GM12878 (cell line): ENCODE data around the gene SECISBP2. TPM values are rescaled to one million over a fixed set of nuclear protein-coding genes. Genes with fewer than 3 reads are reported as not detected.

ENCODE experiments used
- ATAC-seq: fragments of 200-7000 bp; cut with Tn5 transposase; 3 replicates; pipeline ENCODE4 v1.9.1; 2020; ENCODE audit warnings: mild to moderate bottlenecking, moderate library complexity
- BruUV-seq: library from RNA; stranded (reverse); fragments of 400-500 nt; replicated peaks from 2 replicates; lab custom pipeline; 2021; lab: Mats Ljungman, UMichigan
- CTCF ChIA-PET: fragments of 300-600 bp; sonication (Branson Sonifier 250); formaldehyde crosslinking; extraction: SDS; loops from one replicate; lab custom pipeline; 2021; ENCODE audit warnings: inconsistent platforms; lab: Yijun Ruan, JAX
- POLR2A ChIA-PET: fragments of 350-600 bp; formaldehyde crosslinking; extraction: SDS; loops from one replicate; lab custom pipeline; 2021; ENCODE audit warnings: inconsistent platforms; lab: Charles Lee
- RAD21 ChIA-PET: fragments of 300-600 bp; sonication (Branson Sonifier 250); formaldehyde crosslinking; loops from one replicate; lab custom pipeline; 2023; ENCODE audit warnings: antibody characterized with exemption; ENCODE audit not compliant: unreplicated experiment; lab: Charles Lee
- SMC1A ChIA-PET: fragments of 300-600 bp; sonication (Branson Sonifier 250); formaldehyde crosslinking; loops from one replicate; lab custom pipeline; 2023; ENCODE audit not compliant: unreplicated experiment, uncharacterized antibody; lab: Charles Lee
- DNase-seq: peaks from one replicate; pipeline ENCODE4 v3.0.0-alpha.2; 2011; ENCODE audit warnings: low read depth, low spot score
- FAIRE-seq: peaks from 3 replicates; lab custom pipeline; 2011; peaks lifted over from hg19 to GRCh38; lab: Jason Lieb, UNC
- H2AFZ ChIP-seq: 2 replicates; pipeline ENCODE4 v1.6.0; 2011; ENCODE audit warnings: low read depth, low read length, control low read depth; ENCODE audit not compliant: control insufficient read depth
- H3K27ac ChIP-seq: 2 replicates; pipeline ENCODE4 v1.5.1; 2011; ENCODE audit warnings: control low read depth; ENCODE audit not compliant: control insufficient read depth, insufficient read depth
- H3K27me3 ChIP-seq, 2 experiments: replicated peaks in 1 of 2; 2 replicates each; pipeline versions ENCODE4 v1.6.0 to v1.6.1; 2011; ENCODE audit warnings: low read length in 1 of 2; ENCODE audit not compliant: control insufficient read depth in 2 of 2, insufficient read depth in 2 of 2
- H3K36me3 ChIP-seq, 2 experiments: 2 replicates each; pipeline ENCODE4 v1.5.1; 2011; ENCODE audit warnings: low read length in 1 of 2; ENCODE audit not compliant: control insufficient read depth in 2 of 2, insufficient read depth in 2 of 2
- H3K4me1 ChIP-seq: 2 replicates; pipeline ENCODE4 v1.6.1; 2011; ENCODE audit warnings: mild to moderate bottlenecking, low read length, moderate library complexity, mixed read lengths; ENCODE audit not compliant: control insufficient read depth, insufficient read depth
- H3K4me2 ChIP-seq: 2 replicates; pipeline ENCODE4 v1.6.0; 2011; ENCODE audit warnings: control low read depth; ENCODE audit not compliant: control insufficient read depth, insufficient read depth
- H3K4me3 ChIP-seq: fragments of 200-600 bp; sonication (generic); 2 replicates; pipeline ENCODE4 v1.5.1; 2016
- H3K79me2 ChIP-seq: 2 replicates; pipeline ENCODE4 v1.6.0; 2011; ENCODE audit warnings: low read length; ENCODE audit not compliant: control insufficient read depth, insufficient read depth
- H3K9ac ChIP-seq: 2 replicates; pipeline ENCODE4 v1.8.0; 2011; ENCODE audit warnings: low read length, control low read depth, mixed read lengths; ENCODE audit not compliant: control insufficient read depth, insufficient read depth
- H3K9me3 ChIP-seq: replicated peaks from 3 replicates; pipeline ENCODE4 v1.5.1; 2011; ENCODE audit warnings: mild to moderate bottlenecking, low read length; ENCODE audit not compliant: control insufficient read depth, insufficient read depth
- H4K20me1 ChIP-seq: 2 replicates; pipeline ENCODE4 v1.6.0; 2011; ENCODE audit not compliant: control insufficient read depth, insufficient read depth
- EED ChIP-seq: sonication (generic); IDR thresholded peaks from 2 replicates; pipeline ENCODE4 v1.6.1; 2016; ENCODE audit warnings: antibody characterized with exemption, low read depth
- MTA3 ChIP-seq: IDR thresholded peaks from 2 replicates; pipeline ENCODE4 v1.6.1; 2012; ENCODE audit warnings: low read length, inconsistent platforms, borderline replicate concordance
- POLR2A ChIP-seq: IDR thresholded peaks from 2 replicates; pipeline ENCODE4 v1.6.1; 2011; ENCODE audit warnings: low read depth, mild to moderate bottlenecking, low read length
- RUNX3 ChIP-seq: IDR thresholded peaks from 2 replicates; pipeline ENCODE4 v1.6.1; 2012; ENCODE audit warnings: low read length, inconsistent platforms
- SRF ChIP-seq, 2 experiments: IDR thresholded peaks; 2 replicates each; pipeline ENCODE4 v1.6.1; 2011; ENCODE audit warnings: low read depth in 2 of 2, low read length in 2 of 2, mild to moderate bottlenecking in 1 of 2, moderate library complexity in 1 of 2
- ZNF217 ChIP-seq: fragments of 450-650 bp; IDR thresholded peaks from 2 replicates; pipeline ENCODE4 v1.6.1; 2017; ENCODE audit warnings: antibody characterized with exemption, mild to moderate bottlenecking
- ZZZ3 ChIP-seq: IDR thresholded peaks from 2 replicates; pipeline ENCODE4 v1.6.1; 2011; ENCODE audit warnings: low read depth; ENCODE audit not compliant: control insufficient read depth, insufficient read length
- WGBS: methylation state at CpG from one replicate; pipeline ENCODE4 v1.1.6; 2016; ENCODE audit warnings: low lambda C conversion rate; ENCODE audit not compliant: insufficient replicate concordance, insufficient coverage; ENCODE audit errors: missing lambda C conversion rate; 5-methylcytosine and 5-hydroxymethylcytosine counted together
- in situ Hi-C: fragments of 300-500 bp; cut with MboI; formaldehyde crosslinking; loops from 9 replicates; pipeline ENCODE4 v1.14.3; 2018; ENCODE audit warnings: mixed read lengths
- intact Hi-C: fragments of 100-400 bp; cut with micrococcal nuclease; formaldehyde crosslinking; loops from one replicate; pipeline ENCODE4 v1.14.2; 2022; ENCODE audit not compliant: unreplicated experiment
- polyA plus RNA-seq, 11 experiments: library from polyadenylated mRNA; depleted of rRNA in 4 of 11; unstranded in 6 of 11; stranded (reverse) in 5 of 11; fragments of >200 nt; fragmentation: Nextera tagmentation in 4 of 11; fragmentation: Illumina TruSeq in 1 of 11; extraction: Ambion mirVana in 4 of 11; extraction: Trizol in 1 of 11; gene quantifications; 1 replicate in 1 of 11; 2 replicates in 10 of 11; pipeline versions ENCODE4 v1.2.1 to v1.2.3, GENCODE V29; 2011 to 2016; ENCODE audit warnings: inconsistent platforms in 2 of 11, missing spikeins in 2 of 11, low read depth in 1 of 11
- total RNA-seq, 4 experiments: library from RNA; depleted of rRNA in 3 of 4; stranded (reverse); fragments of >200 nt in 3 of 4; fragmentation: Illumina TruSeq in 1 of 4; extraction: Trizol in 1 of 4; gene quantifications; 2 replicates each; pipeline versions ENCODE4 v1.2.1 to v1.2.3, GENCODE V29; 2013 to 2021

SECISBP2 gene
- total and polyA plus RNA-seq, 10 of the 15 experiments (the other 5 are each of a cell fraction or from before 2014, with no cell fraction given) = 4.6 to 50.5 (median 31.9) TPM

DNA sequence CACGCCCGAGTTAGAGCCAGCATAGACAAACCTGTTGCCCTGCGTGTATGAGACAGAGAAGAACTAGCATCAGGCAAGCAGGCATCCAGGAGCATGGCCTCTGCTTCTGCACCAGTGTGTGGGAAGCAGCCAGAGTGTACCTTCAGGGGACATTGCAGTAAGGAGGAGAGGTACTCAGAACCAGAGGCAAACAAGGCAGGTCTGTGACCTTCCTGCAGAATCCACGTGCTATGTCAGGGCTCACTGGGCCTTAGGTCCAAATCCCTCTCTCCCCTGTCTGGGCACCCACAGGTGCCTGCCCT is 63.0 kb downstream of the SECISBP2 start:
- H3K9me3 ChIP-seq = no peaks in the 10 kb centered on the region
- no peak overlapping the region for H3K27ac ChIP-seq
- ChIA-PET RAD21 (no interaction called here), CTCF (interaction anchor here (1.0 kb wide), 1 partner anchor 168 kb away, joined by 3 read pairs; no protein-coding TSS in a partner anchor), POLR2A (no interaction called here), SMC1A (no interaction called here)
- no peak overlapping the region for H2AFZ ChIP-seq
- peaks cover 58 to 60% of the 10 kb centered on the region in 2 experiments for H3K36me3 ChIP-seq
- no peak for DNase-seq
- H3K4me3 ChIP-seq = no peak overlapping the region
- no peaks in the 10 kb centered on the region for H4K20me1 ChIP-seq
- no peak for TF ChIP-seq ZNF217
- peak; percentile 54; the same call in 1 of the 2 replicates for TF ChIP-seq POLR2A
- no peak for TF ChIP-seq MTA3
- TF ChIP-seq EED = no peak
- TF ChIP-seq SRF (IDR thresholded peaks at IDR 0.05; ENCODE audit: low read depth in 2 of 2, low read length in 2 of 2) = no peak
- intact Hi-C loops = no loop called here
- 85% methylated on average over 4 of the region's 4 CpGs for WGBS
- ATAC-seq = no peak
- no peaks in the 10 kb centered on the region for H3K79me2 ChIP-seq
- peaks cover 14% of the 10 kb centered on the region for H3K4me1 ChIP-seq
- no peak for FAIRE-seq
- no peak overlapping the region for H3K9ac ChIP-seq
- no peaks in the 10 kb centered on the region for H3K27me3 ChIP-seq
- no TSS peak for BruUV-seq
- H3K4me2 ChIP-seq = no peak overlapping the region
- in situ Hi-C loops = no loop called here

DNA sequence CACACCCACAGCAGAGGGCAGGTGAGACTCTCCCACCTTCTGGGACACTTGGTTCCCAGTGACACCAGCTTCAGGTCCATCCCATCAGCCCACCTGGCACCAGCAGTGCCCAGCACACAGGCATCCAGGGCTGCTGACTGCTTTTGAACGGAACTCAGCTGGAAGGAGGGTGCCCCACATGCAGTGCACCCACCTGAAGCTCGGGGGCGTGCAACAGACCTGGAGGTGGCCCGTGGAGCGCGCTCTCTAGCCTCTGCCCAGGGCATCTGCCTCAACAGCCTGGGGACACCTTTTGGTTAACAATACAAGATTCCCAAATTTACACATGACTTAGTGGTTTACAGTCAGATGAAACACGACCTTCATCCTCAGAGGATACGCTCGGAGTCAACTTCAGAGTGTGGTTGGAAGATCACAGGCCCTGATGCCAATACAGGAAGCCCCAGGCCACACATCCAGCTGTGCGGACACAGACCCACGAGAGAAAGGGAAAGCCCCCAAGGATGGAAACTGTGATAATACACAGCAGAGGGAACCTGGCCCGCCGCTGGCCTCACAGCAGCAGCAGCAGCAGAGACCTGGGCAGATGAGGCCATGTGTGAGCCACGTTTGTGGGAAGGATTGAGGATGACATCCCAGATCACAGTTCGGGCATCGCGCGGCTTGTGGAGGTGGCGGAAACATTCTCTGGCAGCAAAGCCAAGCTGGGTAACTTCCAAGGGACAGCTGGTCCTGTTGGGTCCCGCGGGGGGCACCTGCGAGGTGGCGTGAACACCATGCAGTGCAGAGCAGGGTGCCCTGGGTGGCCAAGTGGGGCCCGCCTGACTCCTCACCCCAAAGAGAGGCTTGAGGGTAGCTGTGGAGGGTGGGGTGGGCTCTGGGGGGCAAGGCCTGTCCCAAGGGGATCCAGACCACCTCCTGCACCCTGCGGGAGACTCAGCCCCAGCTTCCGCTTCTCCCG is 64.0 kb downstream of the SECISBP2 start:
- WGBS = 79% methylated on average over 27 of the region's 27 CpGs
- Histone ChIP-seq H3K4me3 (no peak overlapping the region), H3K9ac (no peak overlapping the region), H3K4me2 (no peak overlapping the region), H4K20me1 (no peaks in the 10 kb centered on the region), H3K9me3 (no peaks in the 10 kb centered on the region), H3K27ac (no peak overlapping the region)
- ChIA-PET SMC1A (no interaction called here), POLR2A (no interaction called here), RAD21 (interaction anchor here (1.1 kb wide), 1 partner anchor 167 kb away, joined by 3 read pairs; no protein-coding TSS in a partner anchor)
- BruUV-seq = no TSS peak
- peak; percentile 27; the same call in 1 of the 3 replicates for ATAC-seq
- intact Hi-C loops = no loop called here
- TF ChIP-seq POLR2A = peak; percentile 38; the same call in 1 of the 2 replicates
- no peak for TF ChIP-seq ZZZ3
- peak; percentile 26; the same call in 1 of the 2 replicates for TF ChIP-seq RUNX3
- TF ChIP-seq, all 136 proteins: peak for 2
- H3K36me3 ChIP-seq = peaks cover 58 to 67% of the 10 kb centered on the region in 2 experiments
- CTCF ChIA-PET = interaction anchor here (1.0 to 1.1 kb wide), 2 partner anchors 36 to 167 kb away, joined by 3 read pairs; no protein-coding TSS in a partner anchor
- in situ Hi-C loops = no loop called here
- FAIRE-seq = no peak
- no peaks in the 10 kb centered on the region for H3K79me2 ChIP-seq
- H3K27me3 ChIP-seq = no peaks in the 10 kb centered on the region
- H3K4me1 ChIP-seq = peaks cover 8% of the 10 kb centered on the region
- no peak for DNase-seq
- H2AFZ ChIP-seq = no peak overlapping the region
